ENCODE measurements around the gene DLX2. TPM values are rescaled to one million over a fixed set of nuclear protein-coding genes. Genes with fewer than 3 reads are reported as not detected.

DLX2 gene
- total and polyA plus RNA-seq, 5 experiments from 2014 or later = not detected

- Mint-ChIP-seq H3K4me3 (peak overlapping the region; percentile 63 to 84 (median 78)), H3K27me3 (peaks cover 59 to 98% (median 73%) of the 10 kb centered on the region in 5 donors), H3K4me1 (peaks cover 21 to 64% (median 51%) of the 10 kb centered on the region in 4 donors), H3K36me3 (peaks cover 7 to 21% (median 18%) of the 10 kb centered on the region in 3 donors), H3K27ac (peak overlapping the region in 4 of 10 donors; percentile 48 to 91 (median 74)), H3K9me3 (peaks cover 0 to 37% (median 9%) of the 10 kb centered on the region in 9 donors)
- DNase-seq (peak in 4 of 10 donors; percentile 33 to 53 (median 42)), ATAC-seq (peak; percentile 37 to 44)
- POLR2A ChIA-PET = interaction anchor here (0.6 to 1.6 kb wide), 4 partner anchors 11 to 486 kb away, joined by 3 to 6 read pairs (median 4); no protein-coding TSS in a partner anchor
Measured at GRCh38 chr2:172084645-172085459, 17.8 kb downstream of the DLX2 start.

DNA sequence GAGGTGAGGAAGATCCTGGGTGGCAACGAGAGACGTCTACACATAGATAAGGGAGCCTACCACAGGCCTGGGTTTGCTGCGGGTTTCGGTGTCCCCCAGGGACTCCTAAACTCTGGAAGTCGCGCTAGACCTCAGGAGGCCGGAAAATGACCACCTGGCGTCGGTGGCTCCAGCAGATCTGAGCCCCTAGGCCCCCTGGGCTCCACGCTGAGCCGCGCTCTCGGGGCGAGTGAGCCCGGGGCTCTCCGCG lies 18.4 kb downstream of the DLX2 start:
- H3K27ac Mint-ChIP-seq = peak overlapping the region in 3 of 10 donors; percentile 19 to 82 (median 81)
- peak in 1 of 10 donors; percentile 28 for DNase-seq
- H3K4me3 Mint-ChIP-seq = peak overlapping the region; percentile 36 to 83 (median 72)
- ATAC-seq = no peak
- POLR2A ChIA-PET = interaction anchor here (1.3 to 1.6 kb wide), 3 partner anchors 12 to 23 kb away, joined by 3 to 6 read pairs (median 5); no protein-coding TSS in a partner anchor
- H3K9me3 Mint-ChIP-seq = peaks cover 0 to 37% (median 11%) of the 10 kb centered on the region in 9 donors
- H3K36me3 Mint-ChIP-seq = peaks cover 9 to 22% (median 21%) of the 10 kb centered on the region in 3 donors
- H3K27me3 Mint-ChIP-seq = peaks cover 62 to 98% (median 74%) of the 10 kb centered on the region in 5 donors
- H3K4me1 Mint-ChIP-seq = peaks cover 21 to 64% (median 50%) of the 10 kb centered on the region in 4 donors

DNA sequence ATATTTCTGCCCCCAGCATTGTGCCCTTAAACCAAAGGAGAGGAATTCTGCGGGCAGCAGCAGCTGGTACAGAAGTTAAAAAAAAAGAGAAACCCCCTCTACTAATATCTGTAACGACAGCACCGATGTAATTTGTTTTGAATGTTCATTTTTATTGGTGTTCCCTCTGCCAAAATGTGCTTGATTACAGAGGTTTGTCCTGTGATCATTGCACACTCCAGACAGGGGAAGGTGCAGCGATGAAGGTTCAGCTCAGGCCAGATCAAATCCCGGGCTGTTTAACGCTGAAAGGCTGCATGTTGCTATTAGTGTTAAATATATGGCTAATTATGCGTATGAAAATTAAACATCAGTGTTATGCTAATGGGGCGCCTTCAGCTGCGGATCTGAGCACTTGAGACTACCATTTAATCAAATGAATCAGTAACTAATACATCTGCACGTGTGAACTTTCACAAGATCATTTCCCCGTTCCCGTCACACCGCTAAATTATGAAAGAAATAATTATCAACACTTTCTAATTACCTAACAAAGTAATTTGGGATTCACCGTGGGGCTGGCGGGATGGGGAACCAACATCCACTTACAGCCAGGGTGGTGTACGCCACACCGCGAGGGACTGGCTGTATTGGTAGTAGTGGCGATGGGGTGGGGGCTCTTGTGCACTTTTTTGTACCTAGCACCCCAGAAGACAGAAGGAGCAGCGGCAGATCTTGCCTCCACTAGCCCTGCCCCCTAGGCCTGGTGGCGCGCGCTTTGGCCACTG lies 18.9 kb downstream of the DLX2 start:
- peaks cover 64 to 99% (median 77%) of the 10 kb centered on the region in 5 donors for H3K27me3 Mint-ChIP-seq
- H3K36me3 Mint-ChIP-seq = peaks cover 12 to 22% (median 19%) of the 10 kb centered on the region in 3 donors
- peaks cover 21 to 64% (median 50%) of the 10 kb centered on the region in 4 donors for H3K4me1 Mint-ChIP-seq
- ATAC-seq = no peak
- peaks cover 0 to 34% (median 11%) of the 10 kb centered on the region in 9 donors for H3K9me3 Mint-ChIP-seq
- POLR2A ChIA-PET = interaction anchor here (1.0 to 1.6 kb wide), 3 partner anchors 12 to 23 kb away, joined by 5 to 6 read pairs (median 5); no protein-coding TSS in a partner anchor
- peak in 3 of 10 donors; percentile 17 to 37 (median 27) for DNase-seq
- peak overlapping the region; percentile 36 to 83 (median 69) for H3K4me3 Mint-ChIP-seq
- H3K27ac Mint-ChIP-seq = peak overlapping the region in 5 of 10 donors; percentile 11 to 82 (median 38)

DNA sequence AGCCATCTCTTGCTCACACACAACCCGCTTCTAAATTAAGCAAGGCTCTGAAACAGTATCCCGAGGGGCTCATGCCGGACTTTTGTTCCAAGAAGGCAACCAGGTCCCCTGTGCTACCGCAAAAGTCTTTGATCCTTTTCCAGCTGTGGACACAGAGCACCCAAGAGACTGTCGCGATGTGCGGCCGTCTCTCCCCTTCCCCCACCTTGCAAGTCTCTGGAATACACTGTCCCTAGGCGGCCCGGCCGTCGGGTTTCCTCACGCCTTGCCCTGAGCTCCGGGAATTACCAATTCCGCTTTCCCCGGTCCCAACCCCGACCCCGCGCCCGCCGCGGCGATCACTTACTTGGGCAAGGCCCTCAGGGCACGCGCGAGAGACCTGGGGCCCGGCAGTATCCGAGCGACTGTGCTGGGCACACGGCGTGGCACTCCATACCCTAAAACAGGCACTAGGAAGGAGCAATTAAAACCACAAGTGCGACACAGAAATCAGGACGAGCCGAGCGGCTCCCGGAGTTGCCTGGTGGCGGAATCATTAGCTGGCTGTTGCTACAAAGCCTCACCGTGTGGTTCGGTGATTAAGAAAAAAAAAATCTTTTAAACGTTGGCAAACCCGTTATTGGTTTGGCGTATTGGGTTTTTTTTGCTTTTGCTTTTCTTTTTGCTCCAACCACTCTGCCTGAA lies 19.6 kb downstream of the DLX2 start:
- peaks cover 59 to 99% (median 70%) of the 10 kb centered on the region in 5 donors for H3K27me3 Mint-ChIP-seq
- H3K27ac Mint-ChIP-seq = peak overlapping the region in 3 of 10 donors; percentile 31 to 82 (median 81)
- peaks cover 0 to 27% (median 6%) of the 10 kb centered on the region in 9 donors for H3K9me3 Mint-ChIP-seq
- H3K4me3 Mint-ChIP-seq = peak overlapping the region in 6 of 10 donors; percentile 36 to 83 (median 66)
- DNase-seq (peak in 3 of 10 donors; percentile 18 to 22 (median 20)), ATAC-seq (no peak)
- H3K4me1 Mint-ChIP-seq = peaks cover 16 to 58% (median 45%) of the 10 kb centered on the region in 4 donors
- peaks cover 12 to 18% (median 13%) of the 10 kb centered on the region in 3 donors for H3K36me3 Mint-ChIP-seq
- POLR2A ChIA-PET = interaction anchor here (1.0 to 1.3 kb wide), 2 partner anchors 12 to 13 kb away, joined by 3 to 5 read pairs; no protein-coding TSS in a partner anchor

GRCh38 chr2:172082105-172082943 lies 20.4 kb downstream of the DLX2 start:
- H3K27ac Mint-ChIP-seq = peak overlapping the region in 2 of 10 donors; percentile 68 to 94
- peaks cover 0 to 27% (median 6%) of the 10 kb centered on the region in 9 donors for H3K9me3 Mint-ChIP-seq
- peaks cover 12 to 16% (median 13%) of the 10 kb centered on the region in 3 donors for H3K36me3 Mint-ChIP-seq
- H3K27me3 Mint-ChIP-seq = peaks cover 56 to 92% (median 63%) of the 10 kb centered on the region in 5 donors
- peak in 2 of 10 donors; percentile 1 to 17 for DNase-seq
- no peak for ATAC-seq
- POLR2A ChIA-PET = interaction anchor here (1.3 to 1.6 kb wide), 4 partner anchors 8 to 19 kb away, joined by 3 to 8 read pairs (median 4); no protein-coding TSS in a partner anchor
- peak overlapping the region in 5 of 10 donors; percentile 9 to 30 (median 15) for H3K4me3 Mint-ChIP-seq
- peaks cover 15 to 50% (median 38%) of the 10 kb centered on the region in 4 donors for H3K4me1 Mint-ChIP-seq

DNA sequence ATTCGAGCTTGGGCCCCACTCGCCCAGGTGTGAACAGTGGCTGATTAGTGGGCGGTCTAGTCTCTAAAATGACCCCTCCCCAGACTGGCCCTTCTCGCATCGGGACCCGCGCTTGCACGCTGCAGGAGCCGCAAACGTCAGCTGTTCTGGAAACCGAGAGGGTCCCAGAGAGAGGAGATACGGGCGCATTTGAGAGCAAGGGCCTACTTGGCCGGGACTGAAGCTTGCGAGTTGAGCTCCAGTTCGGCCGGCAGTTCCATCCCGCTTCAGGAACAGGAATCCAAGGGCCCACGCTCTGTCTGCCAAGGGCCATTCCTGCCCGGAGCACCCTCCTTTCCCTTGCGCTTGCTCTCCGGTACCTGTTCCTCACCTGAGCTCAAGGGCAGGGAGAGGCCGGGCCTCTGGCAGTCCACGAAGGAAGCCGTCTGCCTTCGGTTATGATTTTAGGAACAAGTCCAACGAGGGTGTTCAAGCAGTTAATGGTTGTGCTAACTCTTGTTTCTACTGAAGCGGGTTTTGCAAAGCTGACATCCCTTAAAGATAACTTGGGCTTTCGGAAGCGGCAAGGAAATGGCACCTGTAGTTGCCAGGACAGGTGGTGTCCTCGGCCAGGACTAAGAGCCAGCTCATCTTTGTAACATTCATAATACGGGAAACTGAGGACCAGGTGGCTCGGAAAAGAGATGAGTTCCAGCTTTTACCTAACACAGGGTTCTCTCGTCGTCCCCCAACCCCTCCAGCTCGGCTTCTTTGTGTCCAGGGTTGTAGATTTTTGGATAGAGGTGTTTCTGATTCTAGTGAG lies 21.3 kb downstream of the DLX2 start:
- Mint-ChIP-seq H3K4me3 (peak overlapping the region in 4 of 10 donors; percentile 2 to 48 (median 20)), H3K4me1 (peaks cover 12 to 41% (median 30%) of the 10 kb centered on the region in 4 donors), H3K9me3 (peaks cover 0 to 24% (median 6%) of the 10 kb centered on the region in 9 donors), H3K27me3 (peaks cover 53 to 83% (median 60%) of the 10 kb centered on the region in 5 donors), H3K36me3 (peaks cover 12 to 16% (median 13%) of the 10 kb centered on the region in 3 donors), H3K27ac (peak overlapping the region in 4 of 10 donors; percentile 19 to 94 (median 60))
- peak in 3 of 10 donors; percentile 18 to 25 (median 20) for DNase-seq
- POLR2A ChIA-PET = interaction anchor here (0.7 to 1.6 kb wide), 5 partner anchors 9 to 20 kb away, joined by 3 to 8 read pairs (median 5); no protein-coding TSS in a partner anchor
- ATAC-seq = no peak

GRCh38 chr2:172080641-172081220 lies 22.0 kb downstream of the DLX2 start:
- peak in 3 of 10 donors; percentile 11 to 25 (median 16) for DNase-seq
- Mint-ChIP-seq H3K4me1 (peaks cover 10 to 34% (median 25%) of the 10 kb centered on the region in 4 donors), H3K27me3 (peaks cover 51 to 78% (median 61%) of the 10 kb centered on the region in 5 donors), H3K27ac (peak overlapping the region in 5 of 10 donors; percentile 40 to 94 (median 68)), H3K4me3 (peak overlapping the region in 3 of 10 donors; percentile 36 to 66 (median 62)), H3K9me3 (peaks cover 0 to 24% (median 6%) of the 10 kb centered on the region in 9 donors), H3K36me3 (peaks cover 12 to 18% (median 13%) of the 10 kb centered on the region in 3 donors)
- POLR2A ChIA-PET = interaction anchor here (0.7 to 1.5 kb wide), 4 partner anchors 8 to 16 kb away, joined by 3 to 6 read pairs (median 4); no protein-coding TSS in a partner anchor
- no peak for ATAC-seq

DNA sequence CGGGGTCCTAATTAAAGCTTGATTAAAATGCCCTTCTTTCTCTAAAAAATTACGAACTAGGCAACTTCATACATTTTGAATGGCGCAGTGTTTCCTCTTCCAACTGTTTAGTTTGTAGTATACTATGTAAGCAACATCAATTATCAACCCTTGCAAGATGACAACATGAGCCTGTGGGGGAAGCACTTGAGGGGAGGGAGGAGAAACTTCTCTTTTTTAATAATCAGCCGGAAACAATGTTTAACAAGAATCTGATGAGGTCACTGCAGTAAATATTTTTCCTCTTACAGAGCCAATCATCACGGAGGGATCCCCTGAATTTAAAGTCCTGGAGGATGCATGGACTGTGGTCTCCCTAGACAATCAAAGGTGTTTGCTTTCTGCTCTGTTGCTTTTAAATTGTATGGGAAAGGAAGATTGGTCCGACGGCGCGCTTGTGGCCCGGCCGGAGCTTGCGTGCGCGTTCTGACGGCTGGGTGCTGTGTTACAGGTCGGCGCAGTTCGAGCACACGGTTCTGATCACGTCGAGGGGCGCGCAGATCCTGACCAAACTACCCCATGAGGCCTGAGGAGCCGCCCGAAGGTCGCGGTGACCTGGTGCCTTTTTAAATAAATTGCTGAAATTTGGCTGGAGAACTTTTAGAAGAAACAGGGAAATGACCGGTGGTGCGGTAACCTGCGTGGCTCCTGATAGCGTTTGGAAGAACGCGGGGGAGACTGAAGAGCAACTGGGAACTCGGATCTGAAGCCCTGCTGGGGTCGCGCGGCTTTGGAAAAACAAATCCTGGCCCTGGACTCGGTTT lies 22.7 kb downstream of the DLX2 start:
- peaks cover 13 to 22% (median 13%) of the 10 kb centered on the region in 3 donors for H3K36me3 Mint-ChIP-seq
- peak overlapping the region in 5 of 10 donors; percentile 49 to 66 (median 57) for H3K4me3 Mint-ChIP-seq
- peaks cover 5 to 28% (median 19%) of the 10 kb centered on the region in 4 donors for H3K4me1 Mint-ChIP-seq
- peaks cover 44 to 75% (median 59%) of the 10 kb centered on the region in 5 donors for H3K27me3 Mint-ChIP-seq
- DNase-seq (peak in 3 of 10 donors; percentile 8 to 11 (median 10)), ATAC-seq (no peak)
- H3K27ac Mint-ChIP-seq = peak overlapping the region in 4 of 10 donors; percentile 29 to 86 (median 67)
- H3K9me3 Mint-ChIP-seq = peaks cover 0 to 24% (median 6%) of the 10 kb centered on the region in 9 donors
- POLR2A ChIA-PET = interaction anchor here (1.0 kb wide), 1 partner anchor 9 kb away, joined by 3 read pairs; no protein-coding TSS in a partner anchor

DNA sequence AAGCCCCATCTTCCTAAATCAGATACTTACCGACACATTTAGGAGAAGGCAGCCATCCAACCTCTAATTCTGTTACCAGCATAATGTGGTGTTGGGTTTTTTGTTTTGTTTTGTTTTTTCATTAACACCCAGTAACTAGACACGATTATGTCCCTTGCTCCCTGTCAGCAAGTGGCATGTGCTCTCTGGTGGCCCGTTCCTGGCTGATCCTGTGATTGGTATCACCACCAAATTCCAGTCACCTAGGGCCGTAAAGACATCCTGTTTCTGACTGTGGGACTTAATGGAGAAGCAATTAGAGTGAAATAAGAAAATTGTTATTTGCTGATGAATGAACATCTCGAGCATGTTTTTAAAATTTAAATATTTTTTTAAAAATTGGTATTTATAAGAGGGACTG lies 23.3 kb downstream of the DLX2 start:
- H3K27me3 Mint-ChIP-seq = peaks cover 42 to 71% (median 60%) of the 10 kb centered on the region in 5 donors
- peaks cover 5 to 28% (median 14%) of the 10 kb centered on the region in 4 donors for H3K4me1 Mint-ChIP-seq
- peak overlapping the region in 1 of 10 donors; percentile 68 for H3K27ac Mint-ChIP-seq
- DNase-seq = peak in 1 of 10 donors; percentile 1
- POLR2A ChIA-PET = interaction anchor here (1.0 kb wide), 1 partner anchor 9 kb away, joined by 3 read pairs; no protein-coding TSS in a partner anchor
- no peak for ATAC-seq
- H3K9me3 Mint-ChIP-seq = peaks cover 0 to 24% (median 6%) of the 10 kb centered on the region in 9 donors
- peaks cover 13 to 23% (median 14%) of the 10 kb centered on the region in 3 donors for H3K36me3 Mint-ChIP-seq
- peak overlapping the region in 1 of 10 donors; percentile 66 for H3K4me3 Mint-ChIP-seq
